HUES64 (cell line): ENCODE measurements around the gene USP40.

Source experiments
- H3K27ac ChIP-seq: 2 replicates; pipeline ENCODE4 v1.7.0; 2013; ENCODE audit warnings: low read depth, low read length, inconsistent platforms
- H3K27me3 ChIP-seq: 2 replicates; pipeline ENCODE4 v1.6.1; 2013; ENCODE audit warnings: mild to moderate bottlenecking, low read length; ENCODE audit not compliant: insufficient read depth
- H3K36me3 ChIP-seq: 2 replicates; pipeline ENCODE4 v1.6.1; 2013; ENCODE audit warnings: mild to moderate bottlenecking, low read length; ENCODE audit not compliant: insufficient read depth
- H3K4me1 ChIP-seq: 2 replicates; pipeline ENCODE4 v1.6.1; 2013; ENCODE audit warnings: mild to moderate bottlenecking, low read length, moderate library complexity; ENCODE audit not compliant: insufficient read depth
- H3K4me3 ChIP-seq: 2 replicates; pipeline ENCODE4 v1.5.1; 2013; ENCODE audit warnings: mild to moderate bottlenecking, low read length, moderate library complexity
- H3K9ac ChIP-seq: 2 replicates; pipeline ENCODE4 v1.6.1; 2013; ENCODE audit warnings: mild to moderate bottlenecking, low read depth, low read length
- H3K9me3 ChIP-seq: 2 replicates; pipeline ENCODE4 v1.6.1; 2013; ENCODE audit warnings: low read depth, low read length; ENCODE audit not compliant: insufficient read depth
- WGBS: fragments of 150-250, 120-280 bp; methylation state at CpG from one replicate; pipeline ENCODE4 v1.1.7; 2013; ENCODE audit warnings: missing lambda C conversion rate; 5-methylcytosine and 5-hydroxymethylcytosine counted together

Gene USP40

DNA sequence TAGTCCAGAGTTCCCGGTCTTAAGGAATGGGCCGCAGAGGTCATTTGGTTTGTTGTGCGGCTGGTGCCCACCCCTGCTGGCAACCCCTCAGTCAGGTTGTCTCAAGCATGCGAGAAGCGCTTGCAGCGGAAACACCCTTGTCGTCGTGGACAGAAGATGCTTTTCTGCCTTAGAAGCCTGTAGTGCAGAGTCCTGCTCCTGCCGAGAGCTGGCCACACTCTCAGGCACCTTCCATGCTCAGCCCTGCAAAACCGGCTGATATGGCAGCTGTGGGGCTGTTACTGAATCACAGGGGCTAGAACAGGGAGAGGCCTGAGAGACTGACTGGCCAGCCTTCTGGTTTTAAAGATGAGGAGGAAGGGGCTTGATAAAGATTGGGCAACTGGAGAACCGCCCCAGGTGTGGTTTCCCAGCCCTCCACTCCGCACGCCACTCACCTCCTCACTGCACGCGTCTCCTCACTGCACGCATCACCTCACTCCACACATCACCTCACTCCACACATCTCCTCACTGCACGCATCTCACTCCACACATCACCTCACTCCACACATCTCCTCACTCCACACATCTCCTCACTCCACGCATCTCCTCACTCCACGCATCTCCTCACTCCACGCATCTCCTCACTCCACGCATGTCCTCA lies 103.6 kb downstream of the USP40 start:
- Histone ChIP-seq H3K27me3 (no peaks in the 10 kb centered on the region), H3K36me3 (peaks cover 45% of the 10 kb centered on the region), H3K27ac (no peak overlapping the region), H3K4me3 (no peak overlapping the region), H3K4me1 (no peaks in the 10 kb centered on the region), H3K9ac (no peak overlapping the region), H3K9me3 (no peaks in the 10 kb centered on the region)
- whole genome bisulfite sequencing: 95% methylated on average over 21 of the region's 21 CpGs

- 94% methylated on average over 25 of the region's 25 CpGs for WGBS
These were observed 104.3 kb downstream of the USP40 start for GRCh38 chr2:233462202-233462785.

GRCh38 chr2:233461481-233461891 lies 105.1 kb downstream of the USP40 start:
- no peaks in the 10 kb centered on the region for H3K4me1 ChIP-seq
- no peak overlapping the region for H3K9ac ChIP-seq
- no peak overlapping the region for H3K4me3 ChIP-seq
- H3K27ac ChIP-seq: no peak overlapping the region
- WGBS: 96% methylated on average over 8 of the region's 8 CpGs
- H3K36me3 ChIP-seq: peaks cover 48% of the 10 kb centered on the region
- H3K27me3 ChIP-seq: no peaks in the 10 kb centered on the region
- no peaks in the 10 kb centered on the region for H3K9me3 ChIP-seq

More at GRCh38 chr2:233462202-233462785, 104.3 kb downstream of the USP40 start:
- Histone ChIP-seq H3K9ac (no peak overlapping the region), H3K27me3 (no peaks in the 10 kb centered on the region), H3K4me3 (no peak overlapping the region), H3K27ac (no peak overlapping the region), H3K36me3 (peaks cover 45% of the 10 kb centered on the region), H3K4me1 (no peaks in the 10 kb centered on the region), H3K9me3 (no peaks in the 10 kb centered on the region)

DNA sequence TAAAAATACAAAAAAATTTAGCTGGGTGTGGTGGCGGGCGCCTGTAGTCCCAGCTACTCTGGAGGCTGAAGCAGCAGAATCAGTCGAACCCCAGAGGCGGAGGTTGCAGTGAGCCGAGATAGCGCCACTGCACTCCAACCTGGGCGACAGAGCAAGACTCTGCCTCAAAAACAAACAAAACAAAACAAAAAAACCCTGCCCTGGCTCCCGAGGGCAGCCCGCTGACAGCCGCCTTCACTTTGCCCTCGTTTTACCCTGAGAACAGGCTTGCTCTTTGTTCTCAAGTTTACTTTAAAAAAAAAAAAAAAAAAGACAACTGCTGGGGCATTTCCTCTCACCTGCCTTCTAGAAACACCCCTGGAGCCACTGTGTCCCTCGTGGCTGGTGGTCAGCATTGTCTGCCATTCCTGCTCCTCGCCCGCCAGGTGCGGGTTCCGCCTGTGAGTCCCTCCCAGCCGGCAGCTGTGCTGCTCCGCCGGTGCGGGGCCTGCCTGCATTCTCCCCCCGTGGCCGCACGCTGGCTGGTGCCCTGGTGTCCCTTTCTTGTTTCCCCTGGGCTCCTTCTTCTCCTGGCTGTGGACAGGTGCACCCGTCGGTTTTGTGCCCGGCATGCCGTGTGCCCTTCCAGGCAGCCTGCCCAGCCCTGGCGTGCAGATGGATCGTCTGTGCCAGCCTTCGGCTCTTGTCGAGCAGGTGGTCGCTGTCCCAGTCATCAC lies 105.7 kb downstream of the USP40 start:
- WGBS: 93% methylated on average over 32 of the region's 32 CpGs
- no peak overlapping the region for H3K27ac ChIP-seq
- no peaks in the 10 kb centered on the region for H3K9me3 ChIP-seq
- H3K36me3 ChIP-seq: peaks cover 42% of the 10 kb centered on the region
- H3K4me3 ChIP-seq: no peak overlapping the region
- H3K4me1 ChIP-seq: no peaks in the 10 kb centered on the region
- no peaks in the 10 kb centered on the region for H3K27me3 ChIP-seq
- no peak overlapping the region for H3K9ac ChIP-seq

DNA sequence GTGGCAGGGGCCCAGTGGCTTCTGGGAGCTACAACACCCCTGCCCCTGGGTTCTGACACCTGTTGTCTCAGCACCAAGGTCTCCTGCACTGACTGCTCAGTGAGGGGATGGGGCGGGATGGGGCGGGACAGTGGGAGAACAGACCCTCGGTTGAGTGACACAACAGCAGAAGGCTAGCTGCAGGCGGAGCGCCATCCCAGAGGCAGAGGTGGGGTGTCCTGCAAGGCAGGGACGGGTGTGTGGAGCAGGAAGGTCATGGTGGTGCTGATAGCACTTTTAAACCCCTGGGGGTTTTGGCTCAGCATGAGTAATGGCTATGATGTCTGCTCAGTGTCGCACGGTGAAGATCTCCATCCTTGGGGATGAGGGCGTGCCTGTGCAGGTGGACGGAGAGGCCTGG lies 107.2 kb downstream of the USP40 start:
- no peaks in the 10 kb centered on the region for H3K4me1 ChIP-seq
- no peak overlapping the region for H3K9ac ChIP-seq
- no peak overlapping the region for H3K4me3 ChIP-seq
- H3K9me3 ChIP-seq: no peaks in the 10 kb centered on the region
- no peaks in the 10 kb centered on the region for H3K27me3 ChIP-seq
- peaks cover 50% of the 10 kb centered on the region for H3K36me3 ChIP-seq
- WGBS: 96% methylated on average over 10 of the region's 10 CpGs
- no peak overlapping the region for H3K27ac ChIP-seq

DNA sequence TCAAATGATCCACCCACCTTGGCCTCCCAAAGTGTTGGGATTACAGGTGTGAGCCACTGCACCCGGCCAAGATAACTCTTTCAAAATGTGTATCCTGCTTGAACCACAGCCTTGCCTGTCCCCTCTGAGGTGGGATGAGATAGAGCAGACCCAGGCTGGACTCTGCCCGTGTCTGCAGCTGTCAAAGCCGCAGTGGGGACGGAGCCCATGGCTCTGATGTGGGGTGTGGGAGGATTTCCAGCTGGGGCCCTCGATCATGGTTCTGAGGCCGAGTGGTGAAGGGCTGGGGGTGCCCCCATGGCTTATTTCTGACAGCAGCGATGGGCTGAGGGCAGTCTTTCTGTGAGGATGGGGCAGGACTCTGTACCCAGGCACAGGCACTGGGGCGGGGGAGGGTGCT lies 107.8 kb downstream of the USP40 start:
- 93% methylated on average over 8 of the region's 8 CpGs for WGBS

DNA sequence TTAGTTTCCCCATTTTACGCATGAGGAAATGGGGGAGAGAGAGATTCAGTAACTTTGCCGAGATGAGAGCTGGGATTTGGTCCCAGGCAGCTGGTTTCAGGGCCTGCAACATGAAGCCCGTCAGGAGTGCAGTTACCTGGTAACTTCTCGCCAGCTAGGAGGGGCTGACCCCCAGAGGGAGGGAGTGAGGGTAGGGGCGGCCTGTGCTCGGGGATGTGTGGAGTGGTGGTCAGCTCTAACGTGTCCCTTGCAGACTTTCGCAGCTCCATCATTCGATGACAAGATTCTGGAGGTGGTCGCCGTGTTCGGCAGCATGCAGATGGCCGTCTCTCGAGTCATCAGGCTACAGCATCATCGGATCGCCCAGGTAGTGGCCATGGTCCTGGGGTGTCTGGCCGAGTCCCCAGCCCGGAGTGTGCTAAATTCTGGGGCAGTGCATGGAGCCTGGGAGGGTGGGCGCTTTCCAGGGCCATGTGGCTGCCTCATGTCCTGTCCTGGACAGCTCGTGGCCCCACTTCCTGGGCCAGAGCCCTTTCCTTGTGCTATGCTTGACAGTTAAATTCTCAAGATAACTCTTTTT lies 108.5 kb downstream of the USP40 start:
- peaks cover 44% of the 10 kb centered on the region for H3K36me3 ChIP-seq
- WGBS: 94% methylated on average over 20 of the region's 20 CpGs
- H3K27ac ChIP-seq: no peak overlapping the region
- H3K9ac ChIP-seq: no peak overlapping the region
- H3K9me3 ChIP-seq: no peaks in the 10 kb centered on the region
- H3K27me3 ChIP-seq: no peaks in the 10 kb centered on the region
- no peaks in the 10 kb centered on the region for H3K4me1 ChIP-seq
- H3K4me3 ChIP-seq: no peak overlapping the region

More for the DNA sequence above, 107.8 kb downstream of the USP40 start:
- Histone ChIP-seq H3K4me3 (no peak overlapping the region), H3K36me3 (peaks cover 50% of the 10 kb centered on the region), H3K4me1 (no peaks in the 10 kb centered on the region), H3K9me3 (no peaks in the 10 kb centered on the region), H3K27me3 (no peaks in the 10 kb centered on the region), H3K9ac (no peak overlapping the region), H3K27ac (no peak overlapping the region)

GRCh38 chr2:233457356-233457755 lies 109.2 kb downstream of the USP40 start:
- H3K9ac ChIP-seq: no peak overlapping the region
- H3K27ac ChIP-seq: no peak overlapping the region
- no peak overlapping the region for H3K4me3 ChIP-seq
- WGBS: 93% methylated on average over 5 of the region's 5 CpGs
- H3K9me3 ChIP-seq: no peaks in the 10 kb centered on the region
- no peaks in the 10 kb centered on the region for H3K4me1 ChIP-seq
- H3K36me3 ChIP-seq: peaks cover 42% of the 10 kb centered on the region
- no peaks in the 10 kb centered on the region for H3K27me3 ChIP-seq

DNA sequence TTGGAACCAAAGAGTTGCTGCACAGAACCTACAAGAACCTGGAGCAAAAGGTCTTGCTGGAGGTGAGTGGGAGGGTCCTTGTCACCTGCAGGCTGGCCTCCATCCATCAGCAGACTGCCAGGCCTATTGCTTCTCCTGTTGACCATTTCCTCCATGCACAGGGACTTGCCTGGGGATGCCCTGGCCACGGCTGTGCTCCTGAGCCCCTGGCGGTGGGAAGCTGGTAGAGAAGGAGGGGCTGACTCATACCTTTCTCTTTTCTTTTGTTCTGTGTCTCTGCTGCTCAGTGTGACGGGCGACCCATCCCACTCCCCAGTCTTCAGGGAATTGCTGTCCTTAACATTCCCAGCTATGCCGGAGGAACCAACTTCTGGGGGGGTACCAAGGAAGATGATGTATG lies 109.6 kb downstream of the USP40 start:
- Histone ChIP-seq H3K27ac (no peak overlapping the region), H3K9me3 (no peaks in the 10 kb centered on the region), H3K4me3 (no peak overlapping the region), H3K27me3 (no peaks in the 10 kb centered on the region), H3K4me1 (no peaks in the 10 kb centered on the region), H3K9ac (no peak overlapping the region), H3K36me3 (peaks cover 42% of the 10 kb centered on the region)
- 77% methylated on average over 5 of the region's 5 CpGs for WGBS

DNA sequence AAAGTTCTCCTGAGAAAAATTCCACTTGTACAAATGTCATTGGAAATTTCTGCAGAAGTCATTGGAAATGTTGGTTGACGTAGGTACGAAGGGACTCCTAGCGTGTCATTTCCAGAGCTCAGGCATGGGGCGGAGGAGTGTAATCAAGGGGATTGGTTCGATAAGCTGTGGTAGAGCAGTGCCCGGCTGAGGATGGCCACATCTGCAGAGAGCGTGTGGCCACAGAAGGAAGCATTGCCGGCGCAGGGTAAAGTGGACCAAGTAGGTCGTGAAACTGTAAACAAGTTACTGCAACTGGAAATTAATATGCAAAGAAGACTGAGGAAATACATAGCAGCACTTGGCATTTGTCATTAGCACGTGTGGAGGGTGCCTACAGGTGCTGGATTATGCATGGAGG lies 110.5 kb downstream of the USP40 start:
- H3K4me3 ChIP-seq: no peak overlapping the region
- H3K4me1 ChIP-seq: no peaks in the 10 kb centered on the region
- H3K27ac ChIP-seq: no peak overlapping the region
- H3K9ac ChIP-seq: no peak overlapping the region
- no peaks in the 10 kb centered on the region for H3K9me3 ChIP-seq
- H3K36me3 ChIP-seq: peaks cover 45% of the 10 kb centered on the region
- no peaks in the 10 kb centered on the region for H3K27me3 ChIP-seq
- 95% methylated on average over 11 of the region's 11 CpGs for WGBS

GRCh38 chr2:233455491-233455890 lies 111.1 kb downstream of the USP40 start:
- WGBS: 96% methylated on average over 7 of the region's 7 CpGs
- Histone ChIP-seq H3K27me3 (no peaks in the 10 kb centered on the region), H3K27ac (no peak overlapping the region), H3K4me3 (no peak overlapping the region), H3K4me1 (no peaks in the 10 kb centered on the region), H3K36me3 (peaks cover 50% of the 10 kb centered on the region), H3K9me3 (no peaks in the 10 kb centered on the region), H3K9ac (no peak overlapping the region)
